GM18867 (cell line): Measurements from ENCODE around the gene HNRNPU.
A peak's percentile ranks its signal among the peaks of the same experiment; 100 is the strongest.

Source experiments
- ATAC-seq: cut with Tn5 transposase; IDR thresholded peaks from one replicate; pipeline ENCODE4 v1.9.1; 2021; ENCODE audit warnings: mild to moderate bottlenecking, moderate library complexity; ENCODE audit not compliant: unreplicated experiment

HNRNPU gene

DNA sequence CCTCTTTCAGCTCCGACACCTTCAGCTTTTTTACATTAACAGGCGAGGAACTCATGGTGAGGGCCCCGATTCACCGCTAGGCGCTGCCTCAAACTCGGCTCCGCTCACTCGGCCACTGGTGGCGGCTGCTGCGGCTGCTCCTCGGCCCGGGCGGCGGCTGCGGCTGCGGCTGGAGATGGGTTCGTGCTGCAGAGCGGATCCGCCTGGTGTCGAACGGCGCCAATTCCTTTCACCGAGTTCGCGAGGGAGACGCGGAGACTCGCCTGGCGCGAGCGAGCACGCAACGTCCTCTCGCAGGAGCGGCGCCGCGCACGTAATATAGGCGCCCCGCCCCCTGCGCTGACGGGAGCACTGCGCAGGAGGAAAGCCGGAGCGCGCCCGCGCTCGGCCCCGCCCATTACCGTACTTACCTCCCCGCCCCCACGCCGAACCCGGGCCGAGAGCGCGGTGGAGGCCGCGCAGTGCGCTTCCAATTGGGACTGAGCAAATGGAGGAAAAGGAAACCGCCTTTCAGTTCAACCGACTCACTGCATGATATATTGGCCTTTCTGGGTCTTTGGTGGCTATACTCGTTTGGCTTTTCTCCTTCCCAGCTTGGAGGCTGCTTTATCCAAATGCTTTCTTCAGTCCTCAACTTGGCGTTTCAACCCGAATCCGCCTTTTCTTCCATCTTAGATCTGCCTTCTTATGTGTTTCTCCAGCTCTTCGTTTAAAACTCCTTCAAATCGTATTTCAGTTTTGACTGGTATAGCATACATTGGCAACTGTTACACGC lies at the start of gene HNRNPU:
Gene HNRNPU, minus strand, starts transcription at position 291 of the 775 bp plus-strand sequence. Its CDS starts 236 bp downstream, at position 55.
- ATAC-seq: peak; percentile 66

DNA sequence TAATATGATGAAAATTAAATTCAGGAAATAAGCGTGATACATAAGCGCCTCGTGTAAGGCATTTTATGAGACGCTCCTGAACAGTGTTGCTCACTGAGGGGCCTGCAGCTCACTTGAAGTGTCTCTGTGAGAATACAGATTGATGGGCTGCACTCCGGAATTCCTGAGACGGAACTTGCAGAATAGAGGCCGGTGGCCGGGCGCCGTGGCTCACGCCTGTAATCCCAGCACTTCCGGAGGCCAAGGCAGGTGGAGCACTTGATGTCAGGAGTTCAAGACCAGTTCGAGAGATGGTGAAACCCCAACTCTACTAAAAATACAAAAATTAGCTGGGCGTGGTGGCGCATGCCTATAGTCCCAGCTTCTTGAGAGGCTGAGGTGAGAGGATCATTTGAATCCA lies 49.5 kb upstream of the HNRNPU start:
- ATAC-seq: no peak

DNA sequence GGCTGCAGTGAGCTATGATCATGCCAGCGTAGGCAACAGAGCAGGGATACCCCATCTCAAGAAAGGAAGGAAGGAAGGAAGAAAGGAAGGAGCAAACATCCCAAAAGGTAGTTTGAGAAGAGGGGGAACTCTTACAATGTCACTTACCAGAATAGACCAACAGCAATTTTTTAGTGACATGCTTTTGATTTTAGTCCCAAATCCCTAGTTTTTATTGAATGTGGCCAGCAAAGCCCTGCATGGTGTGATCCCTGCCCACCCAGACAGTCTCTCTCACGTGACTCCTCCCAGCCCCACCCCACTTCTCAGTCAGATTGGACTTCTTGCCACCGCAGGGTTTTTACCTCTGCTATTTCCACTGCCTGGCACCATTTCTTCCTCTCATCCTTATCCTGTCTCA lies 39.8 kb upstream of the HNRNPU start:
- no peak for ATAC-seq

DNA sequence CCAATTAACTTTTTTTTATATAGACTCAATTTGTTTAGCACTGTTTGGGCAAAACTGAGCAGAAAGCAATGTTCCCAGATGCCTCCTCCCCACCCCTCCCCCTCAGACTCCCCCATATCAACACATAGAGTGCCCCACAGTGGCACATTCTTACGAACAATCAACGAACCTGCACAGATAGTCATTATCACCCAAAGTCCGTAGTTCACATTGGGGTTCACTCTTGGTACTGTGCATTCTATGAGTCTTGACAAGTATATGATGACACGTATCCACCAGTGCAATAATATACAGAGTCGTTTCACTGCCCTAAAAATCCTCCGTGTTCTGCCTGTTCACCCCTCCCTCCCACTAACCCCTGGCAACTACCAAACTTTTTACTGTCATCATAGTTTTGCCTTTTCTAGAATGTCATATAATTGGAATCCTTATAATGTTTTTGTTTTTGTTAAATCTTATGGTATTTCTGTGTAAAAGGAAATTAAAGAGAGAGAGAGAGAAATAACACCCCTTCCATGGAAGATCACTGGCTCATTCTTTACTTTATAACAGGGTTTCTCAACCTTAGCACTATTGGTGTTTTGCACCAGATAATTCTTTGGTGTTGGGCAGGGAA lies 37.2 kb upstream of the HNRNPU start:
- no peak for ATAC-seq

DNA sequence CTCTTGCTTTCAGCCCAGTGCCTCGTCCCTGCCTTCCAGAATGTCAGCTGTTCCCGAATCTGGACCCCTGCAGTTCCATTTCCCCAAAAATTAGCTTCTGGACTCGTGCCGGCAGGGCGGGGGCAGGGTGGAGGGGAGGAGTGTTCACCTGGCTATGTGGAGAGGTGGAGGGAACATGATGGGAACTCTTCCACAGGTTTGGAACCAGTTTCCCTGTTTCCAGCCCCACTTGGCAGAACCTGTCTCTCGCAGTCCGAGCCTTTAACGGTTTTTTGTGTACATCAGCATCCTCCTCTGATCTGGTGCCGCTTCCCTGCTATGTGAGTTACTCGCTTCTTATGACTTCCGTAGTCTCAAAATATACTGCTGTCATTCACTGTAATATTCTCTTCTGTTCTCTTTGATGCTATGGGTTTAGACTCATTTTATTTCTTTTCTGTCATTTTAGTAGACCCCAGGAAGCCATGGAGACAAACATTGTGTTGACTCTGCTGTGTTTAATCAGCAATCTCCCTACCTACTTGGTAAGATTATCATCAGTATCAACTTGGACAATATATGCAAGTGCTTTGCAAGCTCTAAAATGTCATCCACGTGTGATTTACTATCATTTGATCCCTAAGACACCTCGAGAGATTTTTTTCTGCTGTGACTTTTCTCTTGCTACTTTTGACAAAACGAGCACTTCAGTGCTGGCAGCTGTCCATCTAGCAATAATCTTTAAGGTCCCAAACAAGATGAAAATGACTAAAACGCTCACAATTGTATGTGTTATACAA lies 33.3 kb upstream of the HNRNPU start:
- no peak for ATAC-seq

DNA sequence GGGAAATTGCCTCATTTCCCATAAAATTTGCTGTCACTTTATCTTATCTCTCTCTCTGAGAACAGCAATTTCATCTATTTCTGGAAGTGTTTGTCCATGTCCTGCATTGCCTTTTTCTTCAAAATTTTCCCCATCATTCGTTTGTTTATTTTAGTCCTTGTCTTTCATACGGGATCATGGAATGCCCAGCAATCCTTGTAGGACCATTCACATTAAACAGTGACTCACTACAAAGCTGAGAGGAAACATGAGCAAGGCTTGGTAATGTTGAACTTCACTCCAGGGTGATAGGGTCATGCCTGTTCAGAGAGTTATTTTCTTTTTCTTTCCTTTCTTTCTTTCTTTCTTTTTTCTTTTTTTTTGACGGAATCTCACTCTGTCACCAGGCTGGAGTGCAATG lies 32.2 kb upstream of the HNRNPU start:
- ATAC-seq: no peak

DNA sequence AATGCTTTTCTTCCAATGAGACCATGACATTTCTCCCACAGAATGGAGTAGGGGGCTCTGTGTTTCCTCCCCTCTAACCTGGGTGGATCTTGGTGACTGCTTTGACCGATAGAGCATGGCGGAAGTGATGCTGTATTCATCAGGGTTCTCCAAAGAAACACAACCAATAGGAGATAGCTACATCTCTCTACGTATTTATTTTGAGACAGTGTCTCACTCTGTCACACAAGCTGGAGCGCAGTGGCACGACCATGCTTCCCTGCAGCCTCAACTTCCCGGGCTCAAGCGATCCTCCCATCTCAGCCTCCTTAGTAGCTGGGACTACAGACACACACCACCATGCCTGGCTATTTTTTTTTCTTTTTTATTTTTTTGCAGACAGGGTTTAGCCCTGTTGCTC lies 29.5 kb upstream of the HNRNPU start:
- no peak for ATAC-seq

DNA sequence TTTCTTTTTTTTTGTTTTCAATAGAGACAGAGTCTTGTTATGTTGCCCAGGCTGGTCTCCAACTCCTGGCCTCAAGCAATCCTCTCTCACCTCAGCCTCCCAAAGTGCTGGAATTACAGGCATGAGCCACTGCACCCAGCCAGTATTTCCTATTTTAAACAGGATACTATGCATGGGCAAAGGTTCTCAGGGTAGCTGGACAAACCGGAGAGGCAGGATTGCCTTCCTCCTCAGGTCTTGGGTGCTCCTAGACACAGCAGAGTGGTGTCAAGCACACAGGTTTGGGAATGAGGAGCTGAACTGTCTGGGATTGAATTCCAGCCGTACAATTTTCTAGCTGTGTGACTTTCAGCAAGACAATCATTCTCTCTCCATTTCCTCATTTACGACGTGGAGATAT lies 22.9 kb upstream of the HNRNPU start:
- ATAC-seq: no peak

DNA sequence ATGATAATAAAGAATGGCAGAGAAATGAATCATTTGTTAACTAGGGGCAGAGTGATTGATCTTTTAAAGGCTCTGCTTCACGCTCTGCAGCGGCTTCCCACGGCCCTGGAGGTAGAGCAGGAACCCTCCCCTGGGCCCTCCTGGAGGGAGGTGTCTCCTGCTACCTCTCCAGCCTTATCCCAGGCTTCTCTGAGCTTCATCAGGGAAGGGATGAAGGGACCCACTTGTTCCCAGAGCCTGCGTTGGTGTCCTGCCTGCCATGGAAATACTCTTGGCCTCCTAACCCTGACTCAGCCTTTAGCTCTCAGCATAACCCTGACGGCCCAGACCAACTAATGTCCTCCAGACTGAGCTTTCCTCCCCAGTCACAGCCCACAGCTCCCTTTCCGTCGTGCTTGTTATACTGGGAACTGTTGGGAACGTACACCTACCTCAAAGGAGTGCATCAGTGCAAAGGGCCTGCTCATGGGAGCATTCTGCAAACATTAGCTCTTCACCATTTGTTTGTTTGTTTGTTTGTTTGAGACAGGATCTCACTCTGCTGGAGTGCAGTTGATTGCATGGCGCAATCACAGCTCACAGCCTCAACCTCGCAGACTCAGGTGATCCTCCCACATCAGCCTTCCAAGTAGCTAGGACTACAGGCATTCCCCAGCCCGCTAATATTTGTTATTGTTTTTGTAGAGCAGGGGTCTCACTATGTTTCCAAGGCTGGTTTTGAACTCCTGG lies 17.4 kb upstream of the HNRNPU start:
- ATAC-seq: no peak

DNA sequence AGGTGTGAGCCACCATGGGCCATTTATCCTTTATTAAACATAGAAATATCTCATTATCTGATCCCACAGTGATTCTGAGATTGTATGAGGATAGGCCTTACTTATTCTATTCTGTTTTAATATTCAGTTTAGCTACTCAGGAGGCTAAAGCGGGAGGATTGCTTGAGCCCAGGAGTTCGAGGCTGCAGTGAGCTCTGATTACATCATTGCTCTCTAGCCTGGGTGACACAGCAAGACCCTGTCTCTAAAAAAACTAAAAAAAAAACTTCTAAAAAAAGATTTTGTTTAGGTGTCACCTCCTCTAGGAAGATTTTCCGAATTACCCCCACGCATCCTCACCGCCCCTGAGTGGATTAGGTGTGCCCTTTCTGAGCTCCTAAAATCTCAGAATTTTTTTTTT lies 14.3 kb upstream of the HNRNPU start:
- ATAC-seq: no peak

DNA sequence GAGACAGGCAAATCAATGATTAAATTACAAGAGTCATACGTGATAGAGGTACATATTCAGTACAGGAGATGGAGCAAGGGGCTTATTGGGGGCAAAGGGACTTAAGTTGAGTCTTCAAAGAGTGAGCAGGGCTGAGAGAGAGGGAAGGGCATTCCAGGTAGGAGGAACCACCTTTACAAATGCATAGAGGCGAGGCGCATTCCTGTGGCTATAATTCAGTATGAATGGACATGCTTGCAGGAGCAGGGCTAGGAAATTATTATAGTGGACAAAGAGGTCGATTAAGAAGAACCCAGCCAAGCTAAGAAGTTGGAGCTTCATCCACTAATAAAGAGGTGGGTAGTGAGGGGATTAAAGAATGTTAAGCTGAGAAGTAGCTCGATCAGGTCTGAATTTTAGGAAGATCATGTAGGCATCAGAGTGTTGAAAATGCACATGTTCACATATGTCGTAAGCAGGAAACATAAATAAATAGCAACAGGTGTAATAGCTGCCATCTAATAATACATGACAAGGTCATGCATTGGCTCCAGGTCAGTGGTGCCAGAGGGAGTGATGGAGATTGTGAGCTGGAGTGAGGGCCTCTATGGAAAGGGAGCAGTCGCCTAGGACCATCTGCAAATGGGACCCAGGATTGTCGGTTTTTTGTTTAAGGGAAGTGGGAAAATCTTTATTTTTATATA lies 12.0 kb upstream of the HNRNPU start:
- no peak for ATAC-seq

DNA sequence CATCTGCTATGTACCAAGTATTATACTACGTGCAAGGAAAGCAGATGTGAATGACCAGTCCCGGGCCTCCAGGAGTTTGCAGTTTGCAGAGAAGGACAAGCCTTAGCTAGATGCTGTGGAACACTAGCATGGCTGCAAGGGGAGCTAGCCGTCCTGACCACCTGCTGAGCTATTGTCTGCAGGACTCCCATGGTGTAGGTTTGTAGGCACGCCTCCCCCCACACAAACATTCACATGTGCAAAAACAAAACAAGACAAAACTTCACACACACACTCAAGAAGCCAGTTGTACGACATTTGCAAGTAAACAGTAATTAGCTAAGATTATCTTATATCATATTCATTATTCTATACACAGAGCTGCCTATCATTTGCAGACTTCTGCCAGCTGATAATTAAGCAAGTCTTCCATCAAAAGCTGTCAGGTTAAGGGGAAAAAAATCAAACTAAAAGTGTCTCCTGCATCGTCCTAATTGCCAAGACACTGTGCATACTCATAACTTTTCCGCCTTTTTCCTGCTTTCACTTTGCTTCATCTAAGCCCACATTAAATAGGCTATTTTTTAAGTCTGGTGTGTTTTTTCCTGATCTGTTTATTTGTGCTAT lies 10.7 kb upstream of the HNRNPU start:
- no peak for ATAC-seq

DNA sequence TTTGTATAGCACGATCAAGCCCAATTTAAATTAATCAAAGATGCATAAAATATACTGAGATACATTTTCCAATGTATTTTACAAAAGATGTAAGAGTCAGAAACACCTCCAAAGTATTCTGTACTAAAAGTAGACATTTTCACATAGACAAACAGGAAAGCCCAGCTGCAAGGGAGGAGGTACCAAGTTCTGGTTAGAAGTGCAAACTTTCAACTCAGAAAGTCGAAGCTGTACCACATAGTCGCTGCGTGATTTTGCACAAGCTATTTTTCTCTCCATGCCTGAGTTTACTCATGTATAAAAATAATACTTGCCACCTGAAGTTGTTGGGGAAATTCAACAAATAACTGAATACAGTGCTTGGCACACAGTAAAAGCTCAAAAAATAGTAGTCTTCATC lies 5.6 kb upstream of the HNRNPU start:
- ATAC-seq: no peak

DNA sequence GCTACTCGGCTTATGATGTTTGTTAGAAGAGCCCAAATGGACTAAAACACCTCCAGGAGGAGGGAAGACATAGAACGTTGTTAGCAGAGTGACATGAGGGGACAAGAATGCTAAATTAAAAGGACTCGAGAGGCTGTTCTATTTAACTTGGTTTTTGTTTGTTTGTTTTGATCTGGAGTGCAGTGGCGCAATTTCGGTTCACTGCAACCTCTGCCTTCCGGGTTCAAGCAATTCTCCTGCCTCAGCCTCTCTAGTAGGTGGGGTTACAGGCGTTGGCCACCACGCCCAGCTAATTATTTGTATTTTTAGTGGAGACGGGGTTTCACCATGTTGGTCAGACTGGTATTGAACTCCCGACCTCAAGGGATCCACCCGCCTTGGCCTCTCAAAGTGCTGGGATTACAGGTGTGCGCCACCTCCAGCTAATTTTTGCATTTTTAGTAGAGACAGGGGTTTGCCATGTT lies 5.1 kb upstream of the HNRNPU start:
- no peak for ATAC-seq

DNA sequence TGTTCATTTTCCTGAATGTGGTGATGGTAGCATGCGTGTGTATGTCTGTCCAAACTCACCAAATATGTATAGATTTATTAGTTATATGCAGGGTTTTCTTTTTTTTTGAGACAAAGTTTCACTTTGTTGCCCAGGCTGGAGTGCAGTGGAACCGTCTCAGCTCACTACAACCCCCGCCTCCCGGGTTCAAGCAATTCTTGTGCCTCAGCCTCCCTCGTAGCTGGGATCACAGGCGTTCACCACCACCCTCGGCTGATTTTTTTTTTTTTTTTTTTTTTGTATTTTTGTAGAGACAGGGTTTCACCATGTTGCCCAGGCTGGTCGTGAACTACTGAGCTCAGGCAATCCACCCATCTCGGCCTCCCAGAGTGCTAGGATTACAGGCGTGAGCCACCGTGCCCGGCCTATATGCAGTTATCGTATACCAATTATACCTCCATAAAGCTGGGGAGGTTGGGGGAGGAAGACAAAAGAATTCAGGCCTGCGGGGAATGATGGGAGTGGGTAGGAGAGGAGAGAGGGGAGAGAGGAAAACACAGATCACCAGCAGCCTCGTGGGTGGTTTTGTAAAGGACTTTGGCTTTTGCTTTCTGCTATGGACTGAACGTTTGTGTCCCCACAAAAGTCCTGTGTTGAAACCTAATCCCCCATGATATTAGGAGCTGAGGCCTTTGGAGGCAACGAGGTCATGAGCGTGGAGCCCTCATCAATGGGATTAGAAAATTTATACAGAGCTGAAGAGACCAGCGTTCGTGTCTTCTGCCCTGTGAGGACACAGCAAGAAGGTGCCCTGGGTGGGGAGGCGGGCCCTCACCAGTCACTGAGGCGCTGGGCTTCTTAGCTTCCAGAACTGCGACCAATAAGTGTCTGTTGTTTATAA lies 4.4 kb upstream of the HNRNPU start:
- ATAC-seq: no peak

DNA sequence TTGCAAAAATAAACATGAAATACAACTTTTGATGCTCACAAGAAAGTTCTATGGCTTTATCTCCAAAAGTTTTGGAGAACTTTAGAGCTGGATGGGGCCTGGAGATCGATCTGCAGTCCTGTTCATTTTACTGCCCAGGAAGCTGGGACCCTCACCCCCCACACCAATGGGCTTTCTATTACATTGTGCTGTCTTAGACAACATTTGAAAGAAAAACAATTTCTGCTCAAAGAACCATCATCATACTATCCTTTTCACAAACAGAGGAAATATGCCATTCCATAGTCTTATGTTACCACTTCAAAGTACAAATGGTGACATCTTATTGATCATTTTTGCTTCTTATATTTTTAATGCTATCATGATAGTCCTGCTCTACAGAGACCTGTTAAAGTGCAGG lies 2.0 kb upstream of the HNRNPU start:
- ATAC-seq: no peak

DNA sequence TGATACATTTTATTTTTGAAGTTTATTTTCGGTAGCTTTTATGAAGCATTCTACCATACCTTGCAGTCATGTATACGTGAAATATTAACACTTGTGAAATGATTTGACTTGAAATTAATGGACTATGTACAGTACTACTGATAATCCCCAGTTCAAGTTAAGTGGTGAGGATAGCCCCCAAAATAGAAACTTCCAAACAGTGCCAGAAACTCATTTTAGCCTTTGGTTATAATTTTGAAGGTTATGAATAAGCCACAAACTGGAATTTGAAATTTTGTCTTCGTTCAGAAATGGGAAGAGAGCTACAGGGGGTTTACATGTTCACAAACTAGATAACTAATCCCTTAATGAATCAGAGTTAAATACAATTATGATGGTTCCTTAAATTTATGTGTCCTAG lies 1.5 kb upstream of the HNRNPU start:
- no peak for ATAC-seq

DNA sequence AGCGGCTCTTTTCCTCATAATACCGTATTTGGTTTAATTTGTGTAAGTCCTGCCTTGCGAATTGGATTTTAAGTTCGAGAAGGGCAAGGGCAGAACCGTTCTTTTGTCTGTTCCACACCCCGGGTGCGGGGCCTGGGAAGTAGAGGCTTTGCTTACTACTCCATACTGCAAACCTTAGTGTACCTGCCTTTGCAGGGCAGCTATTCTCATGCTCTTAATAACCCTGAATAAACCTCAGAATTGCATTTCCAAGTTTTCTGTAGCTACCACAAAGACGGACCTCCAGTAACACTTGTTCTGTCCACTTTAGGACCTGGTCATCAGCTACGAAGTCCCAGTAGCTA lies 657 bp upstream of the HNRNPU start:
- no peak for ATAC-seq

DNA sequence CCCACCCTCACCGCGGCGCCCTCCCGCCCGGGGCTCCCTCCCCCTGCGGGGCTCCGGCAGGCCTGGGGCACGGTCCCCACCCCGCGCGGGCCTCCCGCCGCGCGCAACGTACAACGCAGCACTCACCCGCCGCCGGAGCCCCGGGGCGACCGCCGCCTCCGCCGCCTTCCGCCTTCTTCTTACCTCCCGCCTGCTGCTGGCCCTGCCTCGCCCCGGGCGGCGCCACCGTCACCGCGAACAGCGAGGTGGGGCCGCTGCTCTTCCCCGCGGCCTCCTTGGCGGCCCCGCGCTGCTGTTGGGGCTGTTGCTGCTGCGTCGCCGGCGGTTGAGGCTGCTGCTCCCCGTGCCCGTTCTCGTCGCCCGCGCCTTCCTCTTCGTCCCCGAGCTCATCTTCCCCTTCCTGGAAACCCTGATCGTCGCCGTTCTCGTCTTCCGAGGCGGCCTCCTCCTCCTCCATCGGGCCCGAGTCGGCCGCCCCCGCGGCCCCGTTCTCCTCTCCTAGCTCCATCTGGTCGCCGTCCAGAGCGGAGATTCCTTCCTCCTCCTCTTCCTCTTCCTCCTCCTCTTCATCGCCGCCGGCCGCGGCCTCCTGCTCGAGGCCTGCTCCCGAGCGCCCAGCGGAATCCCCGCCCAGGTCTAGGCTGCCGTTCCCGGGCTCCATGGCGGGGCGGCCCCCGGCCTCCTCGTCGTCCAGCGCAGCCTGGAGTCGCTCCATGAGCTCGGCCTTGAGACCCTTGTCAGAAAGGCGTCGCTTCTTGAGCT lies 671 bp downstream of the HNRNPU start:
- ATAC-seq: peak; percentile 3
